A673 (cell line): ENCODE results near the gene ROR1. TPM values are rescaled to one million over a fixed set of nuclear protein-coding genes. Genes with fewer than 3 reads are reported as not detected.

ENCODE experiments used
- BruUV-seq: library from RNA; stranded (reverse); fragments of 400-500 nt; replicated peaks from 2 replicates; lab custom pipeline; 2021; lab: Mats Ljungman, UMichigan
- CTCF ChIA-PET: fragments of 300-600 bp; sonication (Branson Sonifier 250); formaldehyde crosslinking; loops from one replicate; lab custom pipeline; 2022; ENCODE audit warnings: antibody characterized with exemption; lab: Charles Lee
- POLR2A ChIA-PET: fragments of 300-600 bp; sonication (Branson Sonifier 250); formaldehyde crosslinking; loops from one replicate; lab custom pipeline; 2022; ENCODE audit warnings: antibody characterized with exemption; ENCODE audit not compliant: low non-redundant PET; lab: Charles Lee
- DNase-seq: peaks from one replicate; pipeline ENCODE4 v3.0.0-alpha.2; 2015; ENCODE audit warnings: low spot score
- H3K27ac ChIP-seq: fragments of 200-600 bp; sonication (generic); 2 replicates; pipeline ENCODE4 v1.5.1; 2016; ENCODE audit warnings: mixed run types, low read depth, mild to moderate bottlenecking, mixed read lengths, antibody characterized with exemption, low read length; ENCODE audit not compliant: poor library complexity, severe bottlenecking
- H3K27me3 ChIP-seq: fragments of 200-600 bp; sonication (generic); replicated peaks from 2 replicates; pipeline ENCODE4 v1.6.1; 2017; ENCODE audit warnings: mixed run types, low read depth, mild to moderate bottlenecking, mixed read lengths, antibody characterized with exemption, low read length; ENCODE audit not compliant: insufficient read depth, poor library complexity
- H3K36me3 ChIP-seq: fragments of 200-600 bp; sonication (generic); 2 replicates; pipeline ENCODE4 v1.6.1; 2016; ENCODE audit warnings: mixed run types, mild to moderate bottlenecking, mixed read lengths, antibody characterized with exemption, low read length; ENCODE audit not compliant: insufficient read depth, poor library complexity, severe bottlenecking
- H3K4me1 ChIP-seq: fragments of 200-600 bp; sonication (generic); 2 replicates; pipeline ENCODE4 v1.6.1; 2017; ENCODE audit warnings: mixed run types, mild to moderate bottlenecking, mixed read lengths, antibody characterized with exemption, low read length; ENCODE audit not compliant: insufficient read depth, poor library complexity, severe bottlenecking
- H3K4me3 ChIP-seq: fragments of 200-600 bp; sonication (generic); 2 replicates; pipeline ENCODE4 v1.5.1; 2016; ENCODE audit warnings: low read depth, mixed run types, mild to moderate bottlenecking, mixed read lengths, low read length; ENCODE audit not compliant: poor library complexity, severe bottlenecking
- H3K9me3 ChIP-seq: fragments of 200-600 bp; sonication (generic); 2 replicates; pipeline ENCODE4 v1.6.1; 2016; ENCODE audit warnings: mixed run types, low read depth, mild to moderate bottlenecking, mixed read lengths, antibody characterized with exemption, low read length; ENCODE audit not compliant: poor library complexity, severe bottlenecking
- EZH2 ChIP-seq: fragments of 200-600 bp; sonication (generic); IDR thresholded peaks from 2 replicates; pipeline ENCODE4 v1.6.1; 2017; ENCODE audit warnings: borderline replicate concordance, low read depth, mild to moderate bottlenecking, mixed read lengths, antibody characterized with exemption, low read length; ENCODE audit not compliant: poor library complexity, severe bottlenecking
- intact Hi-C: fragments of 100-400 bp; cut with micrococcal nuclease; formaldehyde crosslinking; loops from one replicate; pipeline ENCODE4 v1.10.0; 2022; ENCODE audit not compliant: unreplicated experiment
- total RNA-seq: library from RNA; stranded (reverse); gene quantifications from 2 replicates; pipeline ENCODE4 v1.2.3, GENCODE V29; 2021
- TF ChIP-seq, protein P1 (sequence below): fragments of 300-800, 200-600 bp; sonication (generic); conservative IDR thresholded peaks from 2 replicates; pipeline ENCODE4 v1.5.1; 2017; ENCODE audit warnings: low read depth, mild to moderate bottlenecking, antibody characterized with exemption, low read length, moderate library complexity, mixed read lengths

The ROR1 gene
- total RNA-seq, 1 experiment from 2014 or later, result 7.4 TPM

DNA sequence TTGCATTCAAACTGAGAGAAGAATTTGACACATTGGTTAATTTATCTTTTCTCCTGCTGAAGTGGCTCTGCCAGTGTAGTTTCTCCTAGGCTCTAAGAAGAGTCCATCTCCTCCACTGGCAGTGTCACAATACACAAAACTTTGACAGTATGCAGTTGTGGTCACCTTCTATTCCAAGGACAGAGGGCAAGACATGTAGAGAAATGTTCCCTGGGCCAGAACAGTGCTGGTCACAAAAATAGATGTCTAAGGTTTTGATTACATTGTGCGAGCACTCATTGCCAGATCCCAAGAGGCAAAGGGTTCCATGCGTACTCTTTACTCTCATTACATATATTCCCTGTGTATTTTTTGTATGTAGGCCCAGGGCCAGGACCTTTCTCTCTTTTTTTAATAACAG is 281.5 kb downstream of the ROR1 start:
- TF ChIP-seq, protein P1, sequence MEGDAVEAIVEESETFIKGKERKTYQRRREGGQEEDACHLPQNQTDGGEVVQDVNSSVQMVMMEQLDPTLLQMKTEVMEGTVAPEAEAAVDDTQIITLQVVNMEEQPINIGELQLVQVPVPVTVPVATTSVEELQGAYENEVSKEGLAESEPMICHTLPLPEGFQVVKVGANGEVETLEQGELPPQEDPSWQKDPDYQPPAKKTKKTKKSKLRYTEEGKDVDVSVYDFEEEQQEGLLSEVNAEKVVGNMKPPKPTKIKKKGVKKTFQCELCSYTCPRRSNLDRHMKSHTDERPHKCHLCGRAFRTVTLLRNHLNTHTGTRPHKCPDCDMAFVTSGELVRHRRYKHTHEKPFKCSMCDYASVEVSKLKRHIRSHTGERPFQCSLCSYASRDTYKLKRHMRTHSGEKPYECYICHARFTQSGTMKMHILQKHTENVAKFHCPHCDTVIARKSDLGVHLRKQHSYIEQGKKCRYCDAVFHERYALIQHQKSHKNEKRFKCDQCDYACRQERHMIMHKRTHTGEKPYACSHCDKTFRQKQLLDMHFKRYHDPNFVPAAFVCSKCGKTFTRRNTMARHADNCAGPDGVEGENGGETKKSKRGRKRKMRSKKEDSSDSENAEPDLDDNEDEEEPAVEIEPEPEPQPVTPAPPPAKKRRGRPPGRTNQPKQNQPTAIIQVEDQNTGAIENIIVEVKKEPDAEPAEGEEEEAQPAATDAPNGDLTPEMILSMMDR, result no peak
- no peak for TF ChIP-seq EZH2
- intact Hi-C loops, result no loop called here
- no peaks in the 10 kb centered on the region for H3K9me3 ChIP-seq
- no peaks in the 10 kb centered on the region for H3K4me1 ChIP-seq
- H3K27ac ChIP-seq, result no peak overlapping the region
- POLR2A ChIA-PET, result no interaction called here
- no peaks in the 10 kb centered on the region for H3K36me3 ChIP-seq
- H3K4me3 ChIP-seq, result no peak overlapping the region
- no peaks in the 10 kb centered on the region for H3K27me3 ChIP-seq
- CTCF ChIA-PET, result no interaction called here
- no peak for DNase-seq
- BruUV-seq, result no TSS peak

- POLR2A ChIA-PET, result no interaction called here
- Histone ChIP-seq H3K36me3 (no peaks in the 10 kb centered on the region), H3K4me3 (no peak overlapping the region), H3K9me3 (no peaks in the 10 kb centered on the region), H3K27ac (no peak overlapping the region), H3K27me3 (no peaks in the 10 kb centered on the region), H3K4me1 (no peaks in the 10 kb centered on the region)
- CTCF ChIA-PET, result no interaction called here
- BruUV-seq, result no TSS peak
- DNase-seq, result no peak
- TF ChIP-seq, protein P1, result no peak
- no peak for TF ChIP-seq EZH2
- intact Hi-C loops, result no loop called here
These were observed 285.7 kb downstream of the ROR1 start for GRCh38 chr1:64059556-64059955.

GRCh38 chr1:64060611-64061302 is 286.9 kb downstream of the ROR1 start:
- Histone ChIP-seq H3K27me3 (no peaks in the 10 kb centered on the region), H3K27ac (no peak overlapping the region), H3K9me3 (no peaks in the 10 kb centered on the region), H3K4me1 (no peaks in the 10 kb centered on the region), H3K4me3 (no peak overlapping the region), H3K36me3 (no peaks in the 10 kb centered on the region)
- TF ChIP-seq EZH2, result no peak
- intact Hi-C loops, result no loop called here
- no TSS peak for BruUV-seq
- ChIA-PET POLR2A (no interaction called here), CTCF (no interaction called here)
- DNase-seq, result no peak
